Measurements from ENCODE around the gene PTPRK. TPM values are rescaled to one million over a fixed set of nuclear protein-coding genes. Genes with fewer than 3 reads are reported as not detected.

PTPRK gene
- total RNA-seq, 4 donors from 2014 or later = 88.0 to 187 (median 136) TPM

- Histone ChIP-seq H3K27me3 (no peaks in the 10 kb centered on the region), H3K36me3 (no peaks in the 10 kb centered on the region), H3K4me1 (peaks cover 0 to 5% (median 3%) of the 10 kb centered on the region in 4 donors), H3K4me3 (no peak overlapping the region), H3K27ac (no peak overlapping the region), H3K9me3 (no peaks in the 10 kb centered on the region)
- 85 to 100% methylated on average over 1 of the region's 1 CpG for WGBS, 2 donors (ENCODE audit: low coverage in 1 of 2)
- no peak for DNase-seq
- TF ChIP-seq EP300 (IDR thresholded peaks at IDR 0.05; ENCODE audit: low read depth) (no peak), POLR2AphosphoS5 (IDR thresholded peaks at IDR 0.05) (no peak), POLR2A (IDR thresholded peaks at IDR 0.05) (no peak), CTCF (IDR thresholded peaks at IDR 0.05) (no peak)
- intact Hi-C loops (cut with DNase I; ENCODE audit: low total_unique reads) (no loop called here), in situ Hi-C loops (cut with MboI; ENCODE audit: low pct_ligation_motif_present in 1 of 4, low pct_unique_long_range_greater_than_20kb in 1 of 4, low sequenced_read_pairs in 3 of 4) (no loop called here)
These were observed 126.2 kb downstream of the PTPRK start for GRCh38 chr6:128394167-128394566.

GRCh38 chr6:128389820-128390534, 130.4 kb downstream of the PTPRK start:
- WGBS, 2 donors (ENCODE audit: low coverage in 1 of 2) = 60 to 65% methylated on average over 4 of the region's 4 CpGs
- DNase-seq = no peak
- Histone ChIP-seq H3K27ac (no peak overlapping the region), H3K4me1 (peaks cover 0 to 13% (median 9%) of the 10 kb centered on the region in 4 donors), H3K27me3 (no peaks in the 10 kb centered on the region), H3K36me3 (no peaks in the 10 kb centered on the region), H3K9me3 (no peaks in the 10 kb centered on the region), H3K4me3 (no peak overlapping the region)
- intact Hi-C loops (cut with DNase I; ENCODE audit: low total_unique reads) = no loop called here
- no peak for TF ChIP-seq CTCF (IDR thresholded peaks at IDR 0.05)
- no peak for TF ChIP-seq EP300 (IDR thresholded peaks at IDR 0.05; ENCODE audit: low read depth)
- no peak for TF ChIP-seq POLR2A (IDR thresholded peaks at IDR 0.05)
- no peak for TF ChIP-seq POLR2AphosphoS5 (IDR thresholded peaks at IDR 0.05)
- in situ Hi-C loops (cut with MboI; ENCODE audit: low pct_ligation_motif_present in 1 of 4, low pct_unique_long_range_greater_than_20kb in 1 of 4, low sequenced_read_pairs in 3 of 4) = no loop called here

GRCh38 chr6:128388380-128388779, 132.0 kb downstream of the PTPRK start:
- no peak for DNase-seq
- Histone ChIP-seq H3K27ac (no peak overlapping the region), H3K9me3 (no peaks in the 10 kb centered on the region), H3K4me1 (peaks cover 0 to 13% (median 9%) of the 10 kb centered on the region in 4 donors), H3K27me3 (no peaks in the 10 kb centered on the region), H3K4me3 (no peak overlapping the region), H3K36me3 (no peaks in the 10 kb centered on the region)
- WGBS, 2 donors (ENCODE audit: low coverage in 1 of 2) = 0% methylated on average over 1 of the region's 1 CpG
- TF ChIP-seq POLR2AphosphoS5 (IDR thresholded peaks at IDR 0.05) (no peak), CTCF (IDR thresholded peaks at IDR 0.05) (no peak), EP300 (IDR thresholded peaks at IDR 0.05; ENCODE audit: low read depth) (no peak), POLR2A (IDR thresholded peaks at IDR 0.05) (no peak)
- intact Hi-C loops (cut with DNase I; ENCODE audit: low total_unique reads) = no loop called here
- in situ Hi-C loops (cut with MboI; ENCODE audit: low pct_ligation_motif_present in 1 of 4, low pct_unique_long_range_greater_than_20kb in 1 of 4, low sequenced_read_pairs in 3 of 4) = no loop called here

GRCh38 chr6:128380891-128381290, 139.5 kb downstream of the PTPRK start:
- H3K27ac ChIP-seq = no peak overlapping the region
- H3K9me3 ChIP-seq = peaks cover 0 to 8% of the 10 kb centered on the region in 2 donors
- no peaks in the 10 kb centered on the region for H3K27me3 ChIP-seq
- intact Hi-C loops (cut with DNase I; ENCODE audit: low total_unique reads) = no loop called here
- H3K4me3 ChIP-seq = no peak overlapping the region
- no peak for TF ChIP-seq EP300 (IDR thresholded peaks at IDR 0.05; ENCODE audit: low read depth)
- no peak for TF ChIP-seq POLR2AphosphoS5 (IDR thresholded peaks at IDR 0.05)
- no peak for DNase-seq
- H3K36me3 ChIP-seq = peaks cover 0 to 6% (median 2%) of the 10 kb centered on the region in 4 donors
- H3K4me1 ChIP-seq = no peaks in the 10 kb centered on the region
- in situ Hi-C loops (cut with MboI; ENCODE audit: low pct_ligation_motif_present in 1 of 4, low pct_unique_long_range_greater_than_20kb in 1 of 4, low sequenced_read_pairs in 3 of 4) = no loop called here

- no peaks in the 10 kb centered on the region for H3K4me1 ChIP-seq
- no peak for DNase-seq
- in situ Hi-C loops (cut with MboI; ENCODE audit: low pct_ligation_motif_present in 1 of 4, low pct_unique_long_range_greater_than_20kb in 1 of 4, low sequenced_read_pairs in 3 of 4) (no loop called here), intact Hi-C loops (cut with DNase I; ENCODE audit: low total_unique reads) (no loop called here)
- peaks cover 0 to 8% of the 10 kb centered on the region in 2 donors for H3K9me3 ChIP-seq
- TF ChIP-seq POLR2AphosphoS5 (IDR thresholded peaks at IDR 0.05) (no peak), EP300 (IDR thresholded peaks at IDR 0.05; ENCODE audit: low read depth) (no peak), CTCF (IDR thresholded peaks at IDR 0.05) (no peak), POLR2A (IDR thresholded peaks at IDR 0.05) (no peak)
- no peak overlapping the region for H3K27ac ChIP-seq
- H3K36me3 ChIP-seq = peaks cover 0 to 6% (median 2%) of the 10 kb centered on the region in 4 donors
- H3K27me3 ChIP-seq = no peaks in the 10 kb centered on the region
- no peak overlapping the region for H3K4me3 ChIP-seq
These were observed 140.8 kb downstream of the PTPRK start for GRCh38 chr6:128379577-128379976.

All from transverse colon (tissue), 4 donors.